Gastrocnemius medialis (tissue), 4 donors: ENCODE data around the gene SQSTM1. TPM values are rescaled to one million over a fixed set of nuclear protein-coding genes. Genes with fewer than 3 reads are reported as not detected.

Experiments used
- ATAC-seq, 2 donors: fragments of 150-250 bp; one replicate each; pipeline ENCODE4 v1.9.1; 2016
- DNase-seq, 2 donors: peaks; one replicate each; pipeline ENCODE4 v3.0.0-alpha.2; 2019
- H3K27ac ChIP-seq, 4 donors: fragments of 200-600 bp; sonication (generic); 1 replicate in 1 of 4; 2 replicates in 3 of 4; pipeline ENCODE4 v1.5.1; 2016 to 2018; ENCODE audit warnings: mild to moderate bottlenecking in 2 of 4, moderate library complexity in 1 of 4
- H3K27me3 ChIP-seq, 3 donors: fragments of 200-600 bp; sonication (generic) in 2 of 3; 1 replicate in 1 of 3; 2 replicates in 2 of 3; pipeline versions ENCODE4 v1.5.1 to v1.6.0; 2016 to 2019; ENCODE audit warnings: mild to moderate bottlenecking in 1 of 3, moderate library complexity in 1 of 3
- H3K36me3 ChIP-seq, 2 donors: fragments of 200-600 bp; sonication (generic) in 1 of 2; one replicate each; pipeline ENCODE4 v1.5.1; 2017 to 2018
- H3K4me1 ChIP-seq, 2 donors: fragments of 200-600 bp; sonication (generic) in 1 of 2; one replicate each; pipeline ENCODE4 v1.5.1; 2016 to 2017; ENCODE audit warnings: mild to moderate bottlenecking in 2 of 2
- H3K4me3 ChIP-seq, 4 donors: fragments of 200-600 bp; sonication (generic) in 3 of 4; 1 replicate in 1 of 4; 2 replicates in 3 of 4; pipeline ENCODE4 v1.5.1; 2016 to 2019; ENCODE audit warnings: mild to moderate bottlenecking in 2 of 4
- H3K9me3 ChIP-seq, 3 donors: fragments of 200-600 bp; sonication (generic) in 2 of 3; 1 replicate in 1 of 3; 2 replicates in 2 of 3; pipeline ENCODE4 v1.5.1; 2016 to 2019
- POLR2A ChIP-seq, 2 donors: fragments of 450-650 bp; IDR thresholded peaks; one replicate each; pipeline ENCODE4 v1.6.1; 2017; ENCODE audit warnings: antibody characterized with exemption in 2 of 2, mild to moderate bottlenecking in 2 of 2, moderate library complexity in 2 of 2
- in situ Hi-C, 4 donors: fragments of 200-750 bp; cut with MboI; loops; one replicate each; pipeline versions ENCODE4 v1.15.0 to v1.8.0; 2017; ENCODE audit warnings: low sequenced_read_pairs in 4 of 4
- intact Hi-C: fragments of 100-400 bp; cut with DNase I; formaldehyde crosslinking; loops from one replicate; pipeline ENCODE4 v1.15.1; 2023; ENCODE audit warnings: low total_unique reads
- total RNA-seq, 4 donors: library from RNA; depleted of rRNA; stranded (reverse); fragments of >200 nt; gene quantifications; one replicate each; pipeline versions ENCODE4 v1.1.0 to v1.2.3, GENCODE V29; 2016
- TF ChIP-seq, protein P1 (sequence below), 5 experiments: fragments of 450-650 bp in 3 of 5; fragments of 200-600 bp in 2 of 5; sonication (generic) in 2 of 5; IDR thresholded peaks in 4 of 5; conservative IDR thresholded peaks in 1 of 5; 1 replicate in 4 of 5; 2 replicates in 1 of 5; pipeline ENCODE4 v1.5.1; 2016 to 2019; ENCODE audit warnings: antibody characterized with exemption in 5 of 5, mild to moderate bottlenecking in 3 of 5, moderate library complexity in 3 of 5

The SQSTM1 gene
- total RNA-seq, 4 donors from 2014 or later: 1,080 to 1,340 (median 1,178) TPM

DNA sequence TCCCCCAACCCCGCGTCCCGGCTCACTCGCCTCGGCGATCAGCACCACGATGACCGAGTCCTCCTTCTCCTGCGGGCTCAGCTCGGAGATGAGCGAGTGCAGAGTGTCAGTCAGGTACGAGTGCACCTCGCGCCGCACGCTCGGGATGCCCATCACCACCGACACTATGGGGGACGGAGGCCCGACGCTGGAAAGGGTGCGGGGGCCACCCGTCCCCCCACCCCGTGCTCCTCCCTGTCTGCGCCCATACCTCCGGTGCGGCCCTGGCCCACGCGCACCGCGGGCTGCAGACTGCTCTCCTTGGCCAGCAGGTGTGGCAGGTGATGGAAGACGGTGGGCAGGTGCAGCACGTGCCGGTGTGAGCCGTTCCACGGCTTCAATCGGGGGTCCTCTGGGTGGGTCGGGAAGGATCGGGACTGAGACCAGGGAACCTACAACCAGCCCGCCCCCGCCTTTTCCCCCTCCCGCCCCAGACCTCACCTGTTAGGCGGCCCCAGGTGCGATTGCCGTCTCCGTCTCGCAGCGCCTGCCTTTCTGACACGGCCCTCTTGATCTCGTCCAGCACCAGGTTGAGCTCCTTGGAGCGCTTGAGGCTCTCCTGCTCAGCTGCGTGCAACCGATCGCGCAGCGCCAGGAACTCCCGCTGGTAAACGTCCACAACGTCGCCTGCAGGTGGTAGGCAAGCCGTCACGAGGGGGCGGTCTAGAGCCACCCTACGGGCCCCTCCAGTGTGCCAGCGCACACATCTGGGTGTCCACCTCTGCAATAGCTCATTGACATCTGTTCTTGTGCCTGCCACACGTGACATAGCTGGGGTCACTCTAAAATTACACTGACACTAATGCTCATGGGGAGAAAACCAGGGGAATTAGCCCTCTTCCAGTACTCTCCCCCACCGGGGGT lies 19.1 kb upstream of the SQSTM1 start:
- Histone ChIP-seq H3K27me3 (no peaks in the 10 kb centered on the region), H3K36me3 (peaks cover 0 to 35% of the 10 kb centered on the region in 2 donors), H3K4me1 (peaks cover 18 to 30% of the 10 kb centered on the region in 2 donors), H3K4me3 (no peak overlapping the region), H3K9me3 (no peaks in the 10 kb centered on the region), H3K27ac (no peak overlapping the region)
- no peak for TF ChIP-seq POLR2A (IDR thresholded peaks at IDR 0.05)
- TF ChIP-seq, protein P1, sequence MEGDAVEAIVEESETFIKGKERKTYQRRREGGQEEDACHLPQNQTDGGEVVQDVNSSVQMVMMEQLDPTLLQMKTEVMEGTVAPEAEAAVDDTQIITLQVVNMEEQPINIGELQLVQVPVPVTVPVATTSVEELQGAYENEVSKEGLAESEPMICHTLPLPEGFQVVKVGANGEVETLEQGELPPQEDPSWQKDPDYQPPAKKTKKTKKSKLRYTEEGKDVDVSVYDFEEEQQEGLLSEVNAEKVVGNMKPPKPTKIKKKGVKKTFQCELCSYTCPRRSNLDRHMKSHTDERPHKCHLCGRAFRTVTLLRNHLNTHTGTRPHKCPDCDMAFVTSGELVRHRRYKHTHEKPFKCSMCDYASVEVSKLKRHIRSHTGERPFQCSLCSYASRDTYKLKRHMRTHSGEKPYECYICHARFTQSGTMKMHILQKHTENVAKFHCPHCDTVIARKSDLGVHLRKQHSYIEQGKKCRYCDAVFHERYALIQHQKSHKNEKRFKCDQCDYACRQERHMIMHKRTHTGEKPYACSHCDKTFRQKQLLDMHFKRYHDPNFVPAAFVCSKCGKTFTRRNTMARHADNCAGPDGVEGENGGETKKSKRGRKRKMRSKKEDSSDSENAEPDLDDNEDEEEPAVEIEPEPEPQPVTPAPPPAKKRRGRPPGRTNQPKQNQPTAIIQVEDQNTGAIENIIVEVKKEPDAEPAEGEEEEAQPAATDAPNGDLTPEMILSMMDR (IDR thresholded peaks at IDR 0.05 in 4 of 5, conservative IDR thresholded peaks at IDR 0.05 in 1 of 5): peak; percentile 53 to 81 (median 71)
- intact Hi-C loops: loop anchor here (1.0 to 10.0 kb wide), 3 partner anchors 57 to 237 kb away; partner anchors contain the start of genes MRNIP and TBC1D9B
- ATAC-seq (peak in 1 of 2 donors; percentile 25), DNase-seq (peak in 1 of 2 donors; percentile 76)
- in situ Hi-C loops: loop anchor here in 1 of 4 donors (10.0 kb wide), 1 partner anchor 103 kb away; the partner anchor contains the start of gene TBC1D9B

GRCh38 chr5:179802207-179802883 lies 18.4 kb upstream of the SQSTM1 start:
- Histone ChIP-seq H3K36me3 (peaks cover 0 to 35% of the 10 kb centered on the region in 2 donors), H3K4me1 (peaks cover 15 to 30% of the 10 kb centered on the region in 2 donors), H3K9me3 (no peaks in the 10 kb centered on the region), H3K27me3 (no peaks in the 10 kb centered on the region), H3K27ac (peak overlapping the region in 3 of 4 donors; percentile 14 to 20 (median 16)), H3K4me3 (no peak overlapping the region)
- ATAC-seq: no peak
- intact Hi-C loops (loop anchor here (2.0 to 10.0 kb wide), 2 partner anchors 104 to 238 kb away; partner anchors contain the start of gene TBC1D9B), in situ Hi-C loops (loop anchor here in 1 of 4 donors (10.0 kb wide), 1 partner anchor 102 kb away; the partner anchor contains the start of gene TBC1D9B)
- peak in 1 of 2 donors; percentile 31 for DNase-seq
- TF ChIP-seq, protein P1 (IDR thresholded peaks at IDR 0.05 in 4 of 5, conservative IDR thresholded peaks at IDR 0.05 in 1 of 5): no peak
- no peak for TF ChIP-seq POLR2A (IDR thresholded peaks at IDR 0.05)

- in situ Hi-C loops: loop anchor here in 1 of 4 donors (10.0 kb wide), 1 partner anchor 102 kb away; the partner anchor contains the start of gene TBC1D9B
- H3K4me1 ChIP-seq: peaks cover 19 to 36% of the 10 kb centered on the region in 2 donors
- TF ChIP-seq, protein P1 (IDR thresholded peaks at IDR 0.05 in 4 of 5, conservative IDR thresholded peaks at IDR 0.05 in 1 of 5): no peak
- no peak for TF ChIP-seq POLR2A (IDR thresholded peaks at IDR 0.05)
- H3K36me3 ChIP-seq: peaks cover 0 to 32% of the 10 kb centered on the region in 2 donors
- peak in 1 of 2 donors; percentile 18 for DNase-seq
- H3K27me3 ChIP-seq: no peaks in the 10 kb centered on the region
- no peaks in the 10 kb centered on the region for H3K9me3 ChIP-seq
- intact Hi-C loops: loop anchor here (2.0 to 10.0 kb wide), 2 partner anchors 104 to 238 kb away; partner anchors contain the start of gene TBC1D9B
- peak overlapping the region in 2 of 4 donors; percentile 14 to 16 for H3K27ac ChIP-seq
- H3K4me3 ChIP-seq: no peak overlapping the region
- no peak for ATAC-seq
These were observed 17.6 kb upstream of the SQSTM1 start for GRCh38 chr5:179802950-179803562.
